K562 (cell line): ENCODE results near the gene FAM149A. TPM values are rescaled to one million over a fixed set of nuclear protein-coding genes. Genes with fewer than 3 reads are reported as not detected.
A peak's percentile ranks its signal among the peaks of the same experiment; 100 is the strongest.

ENCODE experiments used
- ATAC-seq: fragments of 200-7000 bp; cut with Tn5 transposase; 3 replicates; pipeline ENCODE4 v1.9.1; 2020; ENCODE audit warnings: moderate library complexity
- BruUV-seq: library from RNA; stranded (reverse); fragments of 400-500 nt; replicated peaks from 2 replicates; lab custom pipeline; 2021; lab: Mats Ljungman, UMichigan
- CTCF ChIA-PET: fragments of 300-600 bp; formaldehyde crosslinking; extraction: SDS; loops from one replicate; lab custom pipeline; 2021; ENCODE audit warnings: low intra/inter-chr PET ratio; lab: Yijun Ruan, JAX
- POLR2A ChIA-PET: fragments of 300-600, 350-650 bp; sonication (Branson Sonifier 250); formaldehyde crosslinking; extraction: SDS; loops from one replicate; lab custom pipeline; 2021; ENCODE audit warnings: antibody characterized with exemption, inconsistent platforms; lab: Yijun Ruan, JAX
- DNase-seq, 4 experiments: peaks; one replicate each; pipeline versions ENCODE4 v3.0.0 to v3.0.0-alpha.2; 2011 to 2018; ENCODE audit warnings: low spot score in 3 of 4, mixed read lengths in 3 of 4; ENCODE audit errors: extremely low read depth in 1 of 4
- FAIRE-seq: peaks from 2 replicates; lab custom pipeline; 2011; peaks lifted over from hg19 to GRCh38; lab: Jason Lieb, UNC
- H2AFZ ChIP-seq: 2 replicates; pipeline ENCODE4 v1.6.0; 2011; ENCODE audit warnings: low read depth, low read length, control low read depth, inconsistent platforms
- H3K27ac ChIP-seq: fragments of 200-600 bp; 3 replicates; pipeline ENCODE4 v1.8.0; 2011; ENCODE audit warnings: low read depth, mild to moderate bottlenecking, control low read depth, inconsistent platforms, low read length, moderate library complexity, mixed read lengths; ENCODE audit errors: extremely low read depth
- H3K27me3 ChIP-seq, 2 experiments: fragments of 300-600 bp in 1 of 2; 2 replicates in 1 of 2; 3 replicates in 1 of 2; pipeline versions ENCODE4 v1.6.0 to v1.8.0; 2011; ENCODE audit warnings: inconsistent platforms in 2 of 2, low read length in 2 of 2, mild to moderate bottlenecking in 1 of 2, mixed read lengths in 1 of 2, moderate library complexity in 1 of 2; ENCODE audit not compliant: control insufficient read depth in 2 of 2, insufficient read depth in 2 of 2
- H3K36me3 ChIP-seq: fragments of 300-600 bp; 3 replicates; pipeline ENCODE4 v1.8.0; 2011; ENCODE audit warnings: mild to moderate bottlenecking, low read length, inconsistent platforms; ENCODE audit not compliant: control insufficient read depth, insufficient read depth
- H3K4me1 ChIP-seq, 2 experiments: fragments of 200-600 bp in 1 of 2; replicated peaks in 1 of 2; 2 replicates in 1 of 2; 3 replicates in 1 of 2; pipeline versions ENCODE4 v1.5.1 to v1.8.0; 2011; ENCODE audit warnings: inconsistent platforms in 2 of 2, low read length in 2 of 2, mild to moderate bottlenecking in 1 of 2, mixed read lengths in 1 of 2, moderate library complexity in 1 of 2; ENCODE audit not compliant: control insufficient read depth in 2 of 2, insufficient read depth in 2 of 2
- H3K4me2 ChIP-seq: 2 replicates; pipeline ENCODE4 v1.6.1; 2011; ENCODE audit warnings: low read length, control low read depth, inconsistent platforms, mixed read lengths; ENCODE audit not compliant: insufficient read depth
- H3K4me3 ChIP-seq: fragments of 200-600 bp; sonication (generic), shearing (Covaris generic); 2 replicates; pipeline ENCODE4 v1.5.1; 2016; ENCODE audit warnings: control low read depth, inconsistent platforms
- H3K79me2 ChIP-seq: fragments of 200-600 bp; 3 replicates; pipeline ENCODE4 v1.8.0; 2011; ENCODE audit warnings: low read length, inconsistent platforms; ENCODE audit not compliant: control insufficient read depth, insufficient read depth
- H3K9ac ChIP-seq, 2 experiments: 2 replicates each; pipeline versions ENCODE4 v1.6.0 to v1.6.1; 2011; ENCODE audit warnings: low read depth in 2 of 2, low read length in 2 of 2, control low read depth in 1 of 2, inconsistent platforms in 1 of 2, mild to moderate bottlenecking in 1 of 2, mixed read lengths in 1 of 2; ENCODE audit not compliant: insufficient read depth in 1 of 2
- H3K9me1 ChIP-seq: one replicate; pipeline ENCODE4 v1.6.0; 2011; ENCODE audit warnings: inconsistent platforms, mild to moderate bottlenecking, low read length, moderate library complexity; ENCODE audit not compliant: control insufficient read depth, insufficient read depth
- H3K9me3 ChIP-seq: replicated peaks from 2 replicates; pipeline ENCODE4 v1.5.1; 2011; ENCODE audit warnings: low read depth, low read length, inconsistent platforms; ENCODE audit not compliant: control insufficient read depth, insufficient read depth
- H4K20me1 ChIP-seq: replicated peaks from 2 replicates; pipeline ENCODE4 v1.6.1; 2011; ENCODE audit warnings: low read length, inconsistent platforms, mixed read lengths; ENCODE audit not compliant: control insufficient read depth, insufficient read depth
- DEAF1 ChIP-seq: fragments of 450-650 bp; formaldehyde crosslinking; IDR thresholded peaks from 2 replicates; pipeline ENCODE4 v1.4.0; 2020; ENCODE audit warnings: mild to moderate bottlenecking, moderate library complexity
- DIDO1 ChIP-seq: fragments of 450-650 bp; IDR thresholded peaks from 2 replicates; pipeline ENCODE4 v1.6.1; 2016; ENCODE audit warnings: low read depth, missing biosample characterization, missing genetic modification characterization
- GTF3C2 ChIP-seq: IDR thresholded peaks from 3 replicates; pipeline ENCODE4 v1.6.1; 2011; ENCODE audit warnings: borderline replicate concordance, mild to moderate bottlenecking, moderate library complexity; ENCODE audit not compliant: insufficient read length; ENCODE audit errors: extremely low read depth
- HDAC8 ChIP-seq: fragments of 450-650 bp; IDR thresholded peaks from 2 replicates; pipeline ENCODE4 v1.6.1; 2016; ENCODE audit warnings: mild to moderate bottlenecking, missing genetic modification characterization, moderate library complexity, missing compliant biosample characterization
- POLR2AphosphoS5 ChIP-seq: IDR thresholded peaks from 2 replicates; pipeline ENCODE4 v1.6.1; 2011; ENCODE audit warnings: mild to moderate bottlenecking, low read depth, low read length, moderate library complexity; ENCODE audit not compliant: control insufficient read depth, insufficient read depth
- PURB ChIP-seq: sonication (generic); formaldehyde crosslinking; IDR thresholded peaks from 2 replicates; pipeline ENCODE4 v1.9.0; 2021; ENCODE audit warnings: low read depth, mild to moderate bottlenecking, missing genetic modification reagents
- RBM15 ChIP-seq: fragments of 200-400 bp; formaldehyde crosslinking; IDR thresholded peaks from 2 replicates; pipeline ENCODE4 v1.6.1; 2018; ENCODE audit warnings: mild to moderate bottlenecking, low read length, moderate library complexity; ENCODE audit not compliant: insufficient read depth
- ZNF175 ChIP-seq: fragments of 200-800 bp; sonication (Bioruptor generic); IDR thresholded peaks from 2 replicates; pipeline ENCODE4 v1.6.1; 2016; ENCODE audit warnings: low read depth, mild to moderate bottlenecking, missing genetic modification characterization, missing compliant biosample characterization
- WGBS: fragments of 100-300 bp; shearing (Covaris generic); methylation state at CpG from one replicate; pipeline ENCODE4 v1.1.6; 2016; ENCODE audit warnings: low coverage, mixed read lengths; ENCODE audit not compliant: insufficient coverage; ENCODE audit errors: missing lambda C conversion rate; 5-methylcytosine and 5-hydroxymethylcytosine counted together
- in situ Hi-C: fragments of 300-500 bp; cut with MboI; formaldehyde crosslinking; loops from 4 replicates; pipeline ENCODE4 v1.15.0; 2018; ENCODE audit warnings: inconsistent platforms, mixed read lengths
- intact Hi-C: fragments of 100-400 bp; cut with micrococcal nuclease; formaldehyde crosslinking; loops from 2 replicates; pipeline ENCODE4 v1.14.2; 2022
- polyA plus RNA-seq, 8 experiments: library from polyadenylated mRNA; depleted of rRNA in 4 of 8; stranded (reverse) in 5 of 8; unstranded in 3 of 8; fragments of >200 nt; fragmentation: Nextera tagmentation in 2 of 8; fragmentation: Illumina TruSeq in 1 of 8; extraction: Ambion mirVana in 2 of 8; extraction: Trizol in 1 of 8; gene quantifications; 2 replicates each; pipeline versions ENCODE4 v1.2.1 to v1.2.3, GENCODE V29; 2011 to 2014; ENCODE audit warnings: inconsistent platforms in 1 of 8, missing spikeins in 1 of 8
- total RNA-seq, 7 experiments: library from RNA; depleted of rRNA in 6 of 7; stranded (reverse); fragments of >200 nt in 6 of 7; fragmentation: Illumina TruSeq in 2 of 7; extraction: Trizol in 2 of 7; gene quantifications; 2 replicates each; pipeline versions ENCODE4 v1.2.1 to v1.2.3, GENCODE V29; 2011 to 2021; ENCODE audit warnings: low replicate concordance in 1 of 7
- TF ChIP-seq, protein P1 (sequence below), 2 experiments: IDR thresholded peaks; 2 replicates each; pipeline ENCODE4 v1.6.1; 2011; ENCODE audit warnings: borderline replicate concordance in 1 of 2, control low read depth in 1 of 2, low read depth in 1 of 2, low read length in 1 of 2, mild to moderate bottlenecking in 1 of 2, mixed read lengths in 1 of 2, moderate library complexity in 1 of 2; ENCODE audit not compliant: insufficient read depth in 1 of 2, insufficient read length in 1 of 2, poor library complexity in 1 of 2, severe bottlenecking in 1 of 2; ENCODE audit errors: extremely low read depth in 1 of 2

Gene FAM149A
- total and polyA plus RNA-seq, 9 of the 15 experiments (the other 6 are each of a cell fraction or from before 2014, with no cell fraction given): not detected

GRCh38 chr4:186137196-186137794 lies 32.8 kb downstream of the FAM149A start (continued):
- peak; percentile 18; the same call in 1 of the 2 replicates for TF ChIP-seq DEAF1 (CRISPR knock-in tag)

GRCh38 chr4:186144198-186144945 lies 39.9 kb downstream of the FAM149A start:
- Histone ChIP-seq H3K79me2 (no peaks in the 10 kb centered on the region), H3K4me3 (no peak overlapping the region), H3K4me1 (peaks cover 0 to 4% of the 10 kb centered on the region in 2 experiments; a peak in 2 of 5 replicates), H2AFZ (no peak overlapping the region), H3K27ac (no peak overlapping the region), H3K9me1 (no peaks in the 10 kb centered on the region), H3K9me3 (no peaks in the 10 kb centered on the region), H3K4me2 (no peak overlapping the region), H3K9ac (no peak overlapping the region), H3K36me3 (no peaks in the 10 kb centered on the region), H4K20me1 (no peaks in the 10 kb centered on the region), H3K27me3 (peaks cover 27 to 43% of the 10 kb centered on the region in 2 experiments; a peak in 4 of 5 replicates)
- ATAC-seq (no peak), DNase-seq (no peak), FAIRE-seq (no peak)
- in situ Hi-C loops (no loop called here), intact Hi-C loops (no loop called here)
- POLR2A ChIA-PET: interaction anchor here (1.2 kb wide), 1 partner anchor 11 kb away, joined by 3 read pairs; no protein-coding TSS in a partner anchor
- no TSS peak for BruUV-seq
- TF ChIP-seq GTF3C2: no peak
- TF ChIP-seq DIDO1: no peak
- TF ChIP-seq, protein P1, sequence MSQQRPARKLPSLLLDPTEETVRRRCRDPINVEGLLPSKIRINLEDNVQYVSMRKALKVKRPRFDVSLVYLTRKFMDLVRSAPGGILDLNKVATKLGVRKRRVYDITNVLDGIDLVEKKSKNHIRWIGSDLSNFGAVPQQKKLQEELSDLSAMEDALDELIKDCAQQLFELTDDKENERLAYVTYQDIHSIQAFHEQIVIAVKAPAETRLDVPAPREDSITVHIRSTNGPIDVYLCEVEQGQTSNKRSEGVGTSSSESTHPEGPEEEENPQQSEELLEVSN (IDR thresholded peaks at IDR 0.05; ENCODE audit: borderline replicate concordance in 1 of 2, extremely low read depth in 1 of 2, insufficient read depth in 1 of 2, insufficient read length in 1 of 2, low read depth in 1 of 2, low read length in 1 of 2, poor library complexity in 1 of 2, severe bottlenecking in 1 of 2): peak in 1 of 2 experiments; percentile 20
- TF ChIP-seq ZNF175 (CRISPR knock-in tag): no peak
- TF ChIP-seq RBM15: no peak
- TF ChIP-seq PURB (CRISPR knock-in tag): no peak
- no peak for TF ChIP-seq POLR2AphosphoS5
- TF ChIP-seq HDAC8 (tag): no peak
- CTCF ChIA-PET: no interaction called here
- WGBS: 5% methylated on average over 23 of the region's 72 CpGs
